NT2/D1 (cell line): ENCODE data around the gene SOX6.

Source experiments
- SUZ12 ChIP-seq: IDR thresholded peaks from 2 replicates; pipeline ENCODE4 v1.6.1; 2011; ENCODE audit not compliant: insufficient read length, insufficient read depth; ENCODE audit errors: extremely low read depth
- YY1 ChIP-seq: IDR thresholded peaks from 2 replicates; pipeline ENCODE4 v1.6.1; 2011; ENCODE audit not compliant: insufficient read length, insufficient read depth
- ZNF274 ChIP-seq: IDR thresholded peaks from 2 replicates; pipeline ENCODE4 v1.6.1; 2011; ENCODE audit warnings: mild to moderate bottlenecking, low read depth, low read length

DNA sequence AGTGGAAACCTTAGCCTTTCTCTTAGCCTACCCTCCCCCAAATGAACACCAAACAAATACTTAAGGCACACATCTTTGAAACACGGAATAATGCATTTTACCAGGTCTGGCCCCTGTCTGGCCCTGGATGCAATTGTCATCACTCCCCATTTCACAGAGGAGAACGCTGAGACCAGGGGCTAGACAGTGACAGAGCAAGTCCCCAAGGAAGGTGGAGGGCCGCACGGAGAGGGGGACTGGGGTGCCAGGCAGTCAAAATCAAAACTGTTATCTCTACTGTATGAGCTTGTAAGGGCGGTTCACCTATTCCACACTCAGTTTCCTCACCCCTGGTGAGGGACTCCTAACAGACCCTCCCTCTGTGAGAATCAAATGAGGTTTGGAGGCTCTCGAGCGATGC, 414.2 kb downstream of the SOX6 start:
- TF ChIP-seq ZNF274 = no peak
- TF ChIP-seq YY1 = no peak
- no peak for TF ChIP-seq SUZ12
